GM19351 (cell line): ENCODE data around the gene INPP4B.
A peak's percentile ranks its signal among the peaks of the same experiment; 100 is the strongest.

Experiments
- ATAC-seq: cut with Tn5 transposase; IDR thresholded peaks from one replicate; pipeline ENCODE4 v1.9.1; 2021; ENCODE audit warnings: mild to moderate bottlenecking, moderate library complexity; ENCODE audit not compliant: unreplicated experiment

Gene INPP4B

DNA sequence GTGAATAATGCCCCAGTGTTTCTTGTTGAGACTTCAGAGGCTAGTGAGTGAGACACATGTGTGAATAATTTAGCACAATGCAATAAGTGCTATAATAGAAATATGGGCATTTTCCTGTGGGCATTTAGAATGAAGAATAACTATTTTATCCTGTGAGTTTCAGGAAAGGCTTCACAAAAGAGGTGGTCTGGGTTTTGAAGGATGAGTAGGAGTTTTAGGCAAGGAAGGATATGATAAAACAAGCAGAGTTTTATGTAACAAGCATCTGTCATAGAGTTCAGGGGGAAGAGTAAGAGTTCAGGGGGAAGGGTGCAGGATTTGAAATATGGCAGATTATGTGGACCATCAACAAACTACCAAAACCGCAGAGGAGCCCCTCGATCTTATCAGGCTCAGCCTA, 529.2 kb downstream of the INPP4B start:
- ATAC-seq: no peak

DNA sequence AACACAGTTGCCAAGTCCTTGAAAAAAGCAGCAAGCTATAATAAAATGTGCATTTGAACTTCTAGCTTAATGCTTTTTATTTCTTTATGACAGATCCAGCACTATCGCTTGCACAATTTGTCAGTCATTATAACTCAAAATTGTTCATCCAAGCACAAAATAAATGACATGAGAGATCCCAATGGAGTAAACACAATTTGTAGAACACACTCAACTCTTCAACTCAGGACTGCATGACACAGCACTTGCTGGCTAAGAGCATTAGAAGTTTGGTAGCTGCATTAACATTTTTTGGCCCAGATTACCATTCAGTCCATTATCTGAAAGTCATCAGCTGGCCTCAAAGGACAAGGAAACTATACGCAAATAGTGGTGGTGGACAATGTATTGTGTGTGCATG, 530.1 kb downstream of the INPP4B start:
- no peak for ATAC-seq

DNA sequence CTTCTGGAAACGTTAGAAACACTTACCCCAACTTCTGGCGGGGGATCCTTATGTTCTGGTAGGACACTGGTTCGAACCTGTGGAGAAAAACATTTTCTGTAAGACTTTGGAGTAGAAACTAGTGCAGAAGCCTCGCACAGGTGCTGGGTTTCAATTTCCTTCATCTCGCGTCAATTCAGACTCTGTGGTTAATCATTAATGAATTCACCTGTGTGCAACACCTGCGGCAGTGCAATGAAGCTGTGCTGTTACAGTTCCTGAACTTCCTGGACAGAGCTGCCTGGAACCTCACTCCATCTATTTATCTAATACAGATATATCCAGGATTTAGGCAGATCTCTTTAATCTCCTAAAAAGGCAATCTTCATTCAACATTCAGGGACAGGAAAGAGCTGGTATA, 531.4 kb downstream of the INPP4B start:
- ATAC-seq: no peak

DNA sequence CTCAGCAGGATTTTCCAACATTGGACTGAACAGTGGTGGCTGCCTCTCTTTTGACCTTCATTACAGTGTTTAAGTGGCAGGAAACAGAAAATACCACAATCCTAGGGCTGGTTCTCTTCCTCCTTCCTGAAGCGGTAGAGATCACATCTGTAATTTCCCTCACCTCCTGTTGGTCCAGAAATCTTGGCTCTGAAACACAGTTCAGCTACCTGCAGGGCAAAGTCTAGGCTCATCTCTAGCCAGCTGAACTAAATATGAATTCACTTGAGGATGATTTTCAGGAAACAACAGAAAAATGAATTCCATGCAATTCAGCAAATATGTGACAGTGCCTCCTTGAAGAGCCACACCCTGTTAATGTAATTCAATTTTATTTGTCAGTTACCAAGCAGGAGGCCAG, 531.9 kb downstream of the INPP4B start:
- no peak for ATAC-seq

DNA sequence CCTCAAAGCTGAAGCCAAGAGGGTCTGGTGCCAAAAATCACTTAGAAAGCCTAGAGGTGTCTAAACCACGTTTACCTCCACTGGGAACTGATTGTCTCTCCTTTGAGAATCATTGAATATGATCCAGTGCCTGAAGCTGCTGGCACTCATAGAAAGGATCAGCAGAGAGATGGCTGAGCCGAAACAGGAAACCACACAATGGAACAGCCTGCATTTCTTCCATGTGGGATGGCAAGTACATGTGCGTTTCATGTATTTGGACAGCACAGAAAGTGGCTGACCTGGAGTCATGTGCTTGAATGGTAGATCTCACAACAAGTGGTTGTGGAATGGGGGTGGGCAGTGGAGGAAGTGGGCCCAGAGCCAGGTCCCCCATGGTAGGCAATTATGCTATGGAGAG, 533.7 kb downstream of the INPP4B start:
- ATAC-seq: no peak

DNA sequence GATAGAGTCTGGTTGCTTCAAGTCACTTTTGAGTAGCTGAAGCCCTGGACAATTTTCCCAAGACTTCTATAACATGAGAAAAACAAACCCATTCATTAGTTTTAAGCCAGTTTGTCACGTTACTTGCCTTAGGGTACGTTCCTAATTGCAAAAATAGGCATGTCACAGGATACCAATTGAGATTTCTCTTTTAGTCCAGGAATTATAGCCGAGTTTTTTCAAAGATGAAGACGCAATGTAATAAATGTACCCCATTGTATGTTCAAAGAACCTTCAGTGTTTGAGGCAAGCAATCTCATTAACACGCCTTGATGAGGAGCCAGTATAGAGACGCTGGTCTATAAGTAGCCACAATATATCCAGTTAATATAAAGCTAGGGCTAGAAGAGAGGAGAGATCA, 534.2 kb downstream of the INPP4B start:
- ATAC-seq: no peak

DNA sequence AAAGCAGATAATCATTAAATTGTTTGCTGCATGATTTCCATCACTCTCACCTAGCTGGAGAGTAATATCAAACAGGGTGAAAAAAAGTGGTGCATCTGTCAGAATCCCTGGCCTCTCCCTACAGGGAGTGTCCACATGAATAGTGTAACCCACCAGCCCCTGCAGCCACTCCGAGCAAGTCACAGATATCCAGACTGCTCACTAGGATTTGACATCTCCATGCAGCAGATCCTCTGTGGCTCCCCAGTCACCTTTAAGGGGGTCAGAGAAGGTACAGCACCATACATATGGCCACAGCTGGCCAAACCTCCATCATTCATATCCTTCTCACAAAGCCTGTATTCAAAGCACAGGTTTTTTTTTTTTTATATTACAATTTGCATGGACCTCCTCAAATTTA, 536.3 kb downstream of the INPP4B start:
- ATAC-seq: no peak

DNA sequence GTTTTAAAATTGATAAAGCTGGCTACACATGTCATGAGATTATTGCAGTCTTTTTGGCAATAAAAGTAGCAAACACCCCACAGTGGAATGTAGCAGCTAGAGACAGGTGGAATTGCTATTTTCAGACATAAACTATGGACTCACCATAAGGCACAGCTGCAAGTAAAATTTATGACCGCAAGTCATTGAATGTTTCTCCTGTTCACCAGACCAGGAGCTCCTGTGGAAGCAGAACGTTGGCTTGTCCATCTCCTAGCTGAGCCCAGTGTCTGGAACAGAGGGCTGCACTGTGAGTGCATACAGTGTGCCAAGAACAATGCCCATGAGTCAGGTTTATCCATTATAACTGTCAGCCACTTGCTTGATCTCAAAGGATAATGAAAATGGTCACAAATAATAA, 538.2 kb downstream of the INPP4B start:
- no peak for ATAC-seq

DNA sequence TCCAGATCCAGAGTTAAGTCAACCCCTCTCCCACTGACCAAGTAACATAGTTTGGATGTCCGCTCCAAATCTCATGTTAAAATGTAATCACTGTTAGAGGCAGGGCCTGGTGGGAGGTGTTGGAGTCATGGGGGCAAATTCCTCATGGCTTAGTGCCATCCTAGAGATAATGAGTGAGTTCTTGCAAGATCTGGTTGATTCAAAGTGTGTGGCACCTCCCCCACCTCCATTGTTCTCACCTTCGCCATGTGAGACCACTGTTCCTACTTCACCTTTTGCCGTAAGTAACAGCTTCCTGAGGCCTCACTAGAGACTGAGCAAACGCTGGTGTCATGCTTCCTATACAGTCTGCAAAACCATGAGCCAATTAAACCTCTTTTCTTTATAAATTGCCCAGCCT, 548.8 kb downstream of the INPP4B start:
- no peak for ATAC-seq

DNA sequence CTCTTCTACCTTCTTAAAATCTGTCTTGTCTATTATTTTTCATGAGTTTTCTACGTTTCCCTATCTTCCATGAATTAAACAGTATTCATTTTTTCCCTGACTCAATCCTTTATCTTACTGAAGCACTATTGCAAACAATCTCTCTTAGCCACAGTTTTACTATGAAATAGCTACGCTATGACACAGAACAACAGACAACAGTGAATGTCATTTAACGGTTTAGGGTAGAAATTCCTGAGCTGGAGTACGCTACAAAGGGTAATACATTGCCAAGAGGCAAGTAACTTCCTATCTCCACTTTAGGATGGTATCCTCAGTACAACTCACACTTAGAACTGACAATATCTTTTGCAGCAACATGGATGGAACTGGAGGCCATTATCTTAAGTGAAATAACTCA, 552.6 kb downstream of the INPP4B start:
- ATAC-seq: no peak

DNA sequence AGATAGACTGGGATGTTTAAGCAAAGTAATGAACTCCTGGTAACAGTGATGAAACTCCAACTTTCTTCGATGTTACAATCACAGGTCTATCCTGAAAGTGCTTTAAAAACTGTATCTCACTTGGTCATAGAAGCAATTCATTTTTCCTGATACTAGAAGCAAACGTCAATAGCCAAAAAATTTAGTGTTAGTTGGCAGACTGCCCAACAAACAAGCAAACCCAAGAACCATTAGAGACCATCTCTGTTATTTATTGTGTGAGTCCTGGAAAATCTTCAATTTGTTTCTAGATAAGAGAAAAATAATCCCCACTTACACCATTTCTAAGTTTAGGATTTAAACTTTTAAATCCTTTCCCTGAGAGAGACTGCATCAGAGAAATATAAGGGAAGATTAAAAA, 553.9 kb downstream of the INPP4B start:
- ATAC-seq: no peak

DNA sequence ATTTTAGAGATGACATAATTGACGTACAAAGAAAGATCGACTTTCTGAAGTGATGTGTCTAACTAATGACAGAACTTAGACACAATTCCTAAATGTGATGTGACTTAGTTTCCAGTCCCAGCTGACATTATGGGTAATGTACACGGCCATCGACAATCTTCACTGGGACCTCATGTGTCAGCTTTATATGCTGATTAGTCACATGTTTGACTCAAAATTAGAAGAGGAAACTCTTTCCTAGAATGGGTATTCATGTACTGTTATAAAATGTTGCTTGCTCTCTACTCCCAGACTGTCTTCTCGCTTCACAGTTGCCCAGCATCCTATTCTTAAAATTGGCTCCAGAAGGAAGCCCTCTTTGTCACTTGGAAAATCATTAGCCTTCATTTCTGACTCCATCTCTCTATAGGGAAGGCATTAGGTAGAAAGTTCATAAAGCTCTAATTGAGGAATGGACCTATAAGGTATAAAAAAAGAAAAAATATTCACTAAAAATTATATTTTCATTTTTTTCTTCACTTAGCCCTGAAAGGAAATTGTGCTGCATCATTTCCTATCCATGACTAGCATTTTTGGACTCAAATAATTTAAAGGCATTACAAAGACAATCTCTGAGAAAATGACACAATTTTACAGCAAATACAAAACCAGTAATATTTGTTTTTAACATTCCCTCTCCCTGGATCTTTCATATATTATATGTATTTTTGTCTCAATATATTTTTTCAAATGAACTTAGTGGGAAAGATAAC, 554.6 kb downstream of the INPP4B start:
- ATAC-seq: no peak

DNA sequence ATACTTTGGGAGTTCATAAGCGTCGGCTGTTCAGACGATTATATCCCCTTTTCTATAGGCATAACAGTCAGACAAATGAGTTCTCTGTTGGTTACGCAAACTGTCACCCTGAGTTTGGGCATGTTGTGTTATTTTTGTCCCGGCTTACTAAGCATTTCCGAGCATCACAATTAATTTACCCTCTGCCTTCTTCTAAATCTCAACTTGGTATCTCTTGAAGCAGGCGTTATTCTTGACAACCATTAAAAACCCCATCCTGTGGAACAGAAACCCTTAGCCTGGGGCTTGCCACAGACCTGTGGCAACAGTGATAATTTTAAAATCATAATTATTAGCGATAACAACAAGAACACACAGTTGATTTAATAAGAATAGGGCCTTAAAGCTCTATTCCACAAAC, 558.7 kb downstream of the INPP4B start:
- ATAC-seq: no peak

DNA sequence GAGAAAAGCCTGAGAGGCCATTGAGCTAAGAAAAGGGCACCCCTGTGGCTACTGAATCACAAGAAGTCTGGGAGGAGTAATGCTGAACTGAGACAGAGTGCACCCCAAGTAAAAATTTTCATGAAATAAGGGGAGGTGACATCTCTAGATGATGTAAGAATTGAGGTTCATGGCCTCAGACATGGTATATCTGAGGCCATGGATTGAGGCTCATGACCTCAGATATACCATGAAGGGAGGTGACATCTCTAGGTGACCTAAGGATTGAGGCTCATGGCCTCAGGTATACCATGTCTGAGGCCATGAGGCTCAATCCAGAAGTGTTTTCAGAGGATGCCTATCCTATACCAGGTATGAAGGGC, 560.9 kb downstream of the INPP4B start:
- no peak for ATAC-seq

DNA sequence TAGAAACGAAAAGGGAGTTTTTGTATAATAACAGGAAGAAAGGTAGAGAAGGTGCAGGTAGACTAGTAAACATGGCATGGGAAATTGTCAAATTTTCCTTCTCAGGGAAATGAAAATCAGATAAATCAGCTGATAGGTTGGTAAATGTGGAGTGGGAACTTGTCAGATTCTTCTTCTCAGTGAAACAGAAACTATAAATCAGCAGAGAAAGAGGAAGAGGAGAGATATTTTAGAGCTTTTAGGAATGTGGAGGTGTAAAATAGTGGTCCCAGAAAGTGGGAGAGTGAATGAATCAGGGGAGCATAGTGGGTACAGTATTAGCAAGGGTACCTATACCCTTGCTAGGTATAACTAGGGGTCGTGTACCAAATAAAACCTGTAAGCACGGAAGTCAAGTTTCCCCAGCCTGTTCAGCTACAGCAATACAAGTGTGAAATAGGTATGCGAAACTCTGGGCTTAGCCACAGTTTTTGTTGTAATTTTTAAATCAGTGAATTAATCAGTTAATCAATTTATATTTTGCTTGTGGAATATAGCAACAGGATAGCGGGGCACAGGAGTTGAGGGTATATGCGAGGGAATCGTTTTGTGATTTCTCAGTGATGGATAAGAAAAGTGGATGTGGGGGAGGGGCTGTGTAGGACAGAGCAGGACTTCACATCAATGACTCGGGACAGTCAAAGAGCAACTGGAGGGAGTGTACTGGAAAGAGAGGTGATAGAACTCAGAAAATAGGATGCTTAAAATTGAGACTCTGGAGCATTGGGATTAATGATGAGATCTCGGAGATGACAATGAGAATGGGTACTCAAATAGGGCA, 561.5 kb downstream of the INPP4B start:
- no peak for ATAC-seq

DNA sequence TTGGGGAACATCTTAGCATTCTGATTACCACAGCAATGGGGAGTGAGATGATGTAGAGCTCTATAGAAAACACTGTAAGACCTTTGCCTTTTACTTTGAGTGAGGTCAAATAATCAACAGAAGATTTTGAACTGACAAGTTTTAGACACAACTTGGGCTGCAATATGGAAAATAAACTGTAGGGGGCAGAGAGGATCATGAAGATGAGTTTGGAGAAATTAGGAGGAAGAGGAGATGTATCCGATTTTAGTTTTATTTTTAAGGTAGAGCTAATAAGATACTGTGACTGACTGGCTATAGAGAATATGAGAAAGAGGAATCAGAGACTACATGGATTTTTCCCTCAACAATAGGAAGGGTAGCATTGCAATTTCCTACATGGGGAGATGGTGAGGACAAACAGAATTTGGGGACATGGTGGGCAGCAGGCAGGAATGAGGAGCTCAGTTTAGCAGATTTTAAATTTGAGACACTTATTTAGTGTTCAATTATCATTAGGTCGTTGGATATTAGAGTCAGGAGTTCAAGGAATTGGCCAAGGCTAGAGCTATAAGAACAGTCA, 563.1 kb downstream of the INPP4B start:
- ATAC-seq: peak; percentile 58

DNA sequence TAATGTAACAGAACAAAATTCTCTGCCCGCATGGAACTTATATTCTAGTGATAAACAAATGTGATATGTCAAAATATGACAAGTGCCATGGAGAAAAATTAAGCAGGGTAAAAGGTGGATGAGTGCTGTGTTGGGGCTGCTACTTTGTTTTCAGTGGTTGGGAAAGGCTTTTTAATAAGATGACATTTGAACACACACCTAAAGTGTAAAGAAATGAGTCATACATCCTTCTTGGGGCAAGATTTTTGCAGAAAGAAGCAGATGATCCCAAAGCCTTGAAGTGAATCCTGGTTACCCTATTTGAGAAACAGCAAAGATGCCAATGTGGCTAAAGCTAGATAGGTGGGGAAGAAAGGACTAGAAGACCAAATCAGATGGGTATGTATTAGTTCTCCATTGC, 564.1 kb downstream of the INPP4B start:
- ATAC-seq: no peak

DNA sequence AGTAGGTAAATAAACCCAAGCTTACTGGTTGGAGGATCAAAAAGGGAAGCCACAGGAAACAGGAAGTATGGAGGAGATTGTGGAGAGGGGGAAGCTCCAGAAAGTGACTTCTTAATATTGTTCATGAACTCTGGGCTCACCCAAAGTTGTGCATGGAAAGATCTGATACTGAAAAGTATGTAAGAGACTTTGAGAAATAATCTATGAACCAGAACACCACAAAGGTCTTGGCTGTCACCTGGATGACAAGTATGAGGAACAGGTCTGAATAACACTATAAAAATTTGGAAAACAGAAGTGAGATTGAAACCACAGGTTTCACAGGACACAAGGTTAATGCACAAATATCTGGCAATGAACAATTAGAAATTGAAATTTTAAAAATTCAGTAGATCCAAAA, 567.4 kb downstream of the INPP4B start:
- no peak for ATAC-seq

DNA sequence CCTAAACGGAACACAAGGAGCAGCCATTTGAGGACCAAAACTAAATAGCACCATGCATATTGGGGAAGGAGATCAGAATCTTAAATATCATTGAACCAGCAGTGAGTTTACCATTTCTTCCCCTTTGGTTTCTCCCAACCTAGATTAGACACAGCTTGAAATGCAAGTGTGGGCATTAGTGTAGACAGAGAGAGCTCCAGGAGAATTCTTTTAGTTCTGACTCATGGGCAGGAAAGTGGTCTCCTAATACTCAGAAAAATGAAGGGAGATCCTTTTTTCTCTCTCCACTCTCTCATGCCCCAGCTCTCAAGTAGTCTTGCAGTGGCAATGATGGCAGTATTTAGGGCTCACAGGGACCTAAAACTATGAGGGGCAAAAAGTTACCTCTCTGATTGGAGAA, 567.9 kb downstream of the INPP4B start:
- ATAC-seq: no peak

DNA sequence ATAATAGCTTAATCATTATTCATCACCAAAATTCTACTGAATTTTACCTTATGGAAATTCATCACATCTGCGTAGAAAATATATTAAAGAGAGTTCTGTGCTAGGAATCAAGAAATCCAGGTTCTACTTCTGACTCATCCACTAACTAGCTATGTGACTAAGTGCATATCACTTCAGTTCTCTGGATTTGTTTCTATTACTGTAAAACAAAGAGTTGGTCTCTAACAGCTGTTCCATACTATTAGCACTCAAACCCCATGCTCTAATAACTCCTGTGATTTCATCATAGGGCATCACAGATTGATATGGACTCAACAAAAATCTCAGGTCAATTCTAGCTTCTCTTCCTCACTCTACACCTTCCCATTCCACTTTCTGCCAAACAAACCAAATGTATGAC, 572.0 kb downstream of the INPP4B start:
- no peak for ATAC-seq

DNA sequence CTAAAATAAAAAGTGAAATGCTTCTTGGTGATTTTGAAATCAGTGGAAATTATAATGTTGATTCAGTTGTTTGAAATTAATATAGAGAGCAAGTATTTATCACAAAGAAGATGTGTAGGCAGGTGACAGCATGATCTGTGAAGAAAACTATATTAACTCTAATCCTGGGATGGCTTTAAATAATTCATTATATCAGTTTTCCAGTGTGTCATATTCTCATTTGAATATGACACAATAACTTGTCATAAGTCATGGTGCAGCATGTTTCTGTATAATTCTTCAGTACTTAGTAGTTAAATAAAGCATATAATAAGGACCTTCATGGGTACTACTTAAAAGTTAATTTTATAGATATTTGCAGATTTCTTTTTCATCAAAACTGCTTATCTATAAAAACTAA, 573.6 kb downstream of the INPP4B start:
- ATAC-seq: no peak

DNA sequence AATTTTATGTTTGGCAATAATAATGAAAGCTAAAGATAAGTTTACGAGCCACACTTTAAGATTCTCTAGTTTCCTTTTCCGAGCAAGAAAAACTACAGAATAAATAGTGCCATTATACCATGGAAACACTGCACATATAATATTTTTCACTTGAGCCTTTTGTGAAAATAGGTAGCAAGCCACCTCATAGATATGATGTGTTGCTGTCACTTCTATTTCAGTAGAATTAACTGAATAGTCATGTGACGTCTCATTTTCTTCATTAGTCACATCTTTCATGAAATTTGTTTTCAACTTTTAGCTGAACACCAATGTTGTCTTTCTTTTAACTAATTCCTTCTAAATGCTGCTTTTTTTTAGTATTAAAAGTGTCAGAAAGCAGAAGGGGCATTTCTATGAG, 574.3 kb downstream of the INPP4B start:
- ATAC-seq: no peak
